A549 (cell line): ENCODE data around the gene RASL10A.

Experiments
- CTCF ChIP-seq: fragments of >200 bp; sonication (Bioruptor Twin); formaldehyde crosslinking; IDR thresholded peaks from 3 replicates; pipeline ENCODE4 v1.5.1; 2016
- MAZ ChIP-seq: fragments of 150-350 bp; IDR thresholded peaks from 2 replicates; pipeline ENCODE4 v1.6.1; 2014; ENCODE audit warnings: antibody characterized with exemption, low read depth, low read length, borderline replicate concordance

- no peak for TF ChIP-seq MAZ
- no peak for TF ChIP-seq CTCF
Observed at GRCh38 chr22:29328055-29328454, 12.6 kb upstream of the RASL10A start.
